GM18861 (cell line): ENCODE data around the gene NR1I3.

ENCODE experiments used
- ATAC-seq: cut with Tn5 transposase; IDR thresholded peaks from one replicate; pipeline ENCODE4 v1.9.1; 2021; ENCODE audit not compliant: unreplicated experiment

The NR1I3 gene

DNA sequence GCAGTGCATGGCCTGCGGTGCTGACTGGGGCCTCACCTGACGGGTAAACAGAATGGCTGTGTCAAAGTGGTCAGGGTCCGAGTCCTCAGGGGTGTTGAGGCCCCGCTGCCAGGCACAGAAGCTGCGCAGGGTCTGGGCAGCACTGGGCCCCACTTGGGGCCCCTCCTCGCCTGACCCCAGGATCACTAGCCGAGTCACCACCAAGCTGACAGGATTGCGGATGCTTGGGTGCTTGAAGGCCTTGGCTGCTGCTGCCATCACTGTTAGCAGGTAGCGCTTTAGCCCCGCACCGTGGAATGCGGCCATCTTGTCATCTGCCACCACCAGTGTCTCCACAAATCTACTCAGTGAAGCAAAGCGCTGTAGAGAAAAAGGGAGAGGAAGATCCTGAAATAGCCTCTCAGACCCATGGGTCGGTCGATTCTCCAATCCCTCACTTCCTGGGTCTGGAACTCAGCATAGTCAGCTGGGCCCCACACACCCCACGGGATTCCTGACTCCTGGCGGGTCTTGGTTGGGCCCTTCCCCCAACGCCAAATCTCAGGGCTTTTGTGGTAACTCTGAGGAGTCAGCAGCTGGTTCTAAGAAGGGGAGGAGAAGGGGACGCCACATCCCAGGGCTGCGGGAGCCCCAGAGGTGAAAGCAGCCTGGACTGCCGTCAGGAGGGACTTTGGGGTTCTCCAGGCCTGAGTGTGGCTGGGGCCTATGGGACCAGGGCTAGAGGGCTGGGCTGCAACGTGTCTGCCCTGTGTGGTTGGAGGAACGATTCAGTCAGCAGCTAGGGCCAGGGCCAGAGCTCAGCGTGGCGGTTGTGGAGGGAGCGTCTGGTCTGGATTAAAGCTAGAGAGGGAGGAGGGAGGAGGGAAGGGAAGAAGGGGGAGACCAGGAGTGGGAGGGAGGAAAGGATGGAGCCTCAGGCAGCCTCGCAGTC lies 41.2 kb downstream of the NR1I3 start:
- no peak for ATAC-seq

DNA sequence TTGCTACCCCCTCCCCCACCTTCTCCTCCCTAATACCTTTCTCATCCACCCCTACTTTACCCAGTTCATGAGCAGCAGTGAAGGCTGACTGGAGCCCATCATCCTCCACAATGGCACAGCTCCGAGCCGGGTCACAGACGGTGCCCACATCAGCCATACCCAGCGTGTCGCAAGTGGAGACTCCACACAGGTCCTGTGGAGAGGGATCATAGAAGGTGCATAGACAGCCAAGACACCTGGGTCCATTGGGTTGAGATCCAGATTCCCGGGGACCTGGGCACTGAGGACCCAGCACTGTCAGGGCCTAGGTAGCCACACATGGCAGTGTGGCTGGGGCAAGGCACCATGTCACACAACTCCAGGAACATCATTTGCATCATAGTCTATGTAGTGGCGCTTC lies 41.9 kb downstream of the NR1I3 start:
- no peak for ATAC-seq

DNA sequence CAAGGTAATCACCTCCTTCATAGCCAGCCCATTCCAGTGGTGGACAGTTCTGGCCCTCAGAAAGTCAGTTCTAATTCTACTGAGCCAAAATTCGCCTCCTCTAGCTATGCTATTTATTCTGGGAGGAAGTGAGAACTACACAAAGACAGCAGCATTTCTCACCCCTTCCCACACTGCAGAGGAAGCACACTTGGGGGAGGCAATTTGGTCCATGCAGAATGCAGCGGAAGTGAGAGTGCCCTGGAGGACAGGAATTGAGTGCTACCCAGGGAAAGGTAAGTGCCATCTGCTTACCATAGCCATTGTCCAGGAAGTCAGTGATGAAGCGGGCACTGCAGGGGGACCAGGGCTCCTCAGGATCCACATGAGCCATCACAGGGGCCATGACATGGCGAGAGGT lies 42.8 kb downstream of the NR1I3 start:
- no peak for ATAC-seq

DNA sequence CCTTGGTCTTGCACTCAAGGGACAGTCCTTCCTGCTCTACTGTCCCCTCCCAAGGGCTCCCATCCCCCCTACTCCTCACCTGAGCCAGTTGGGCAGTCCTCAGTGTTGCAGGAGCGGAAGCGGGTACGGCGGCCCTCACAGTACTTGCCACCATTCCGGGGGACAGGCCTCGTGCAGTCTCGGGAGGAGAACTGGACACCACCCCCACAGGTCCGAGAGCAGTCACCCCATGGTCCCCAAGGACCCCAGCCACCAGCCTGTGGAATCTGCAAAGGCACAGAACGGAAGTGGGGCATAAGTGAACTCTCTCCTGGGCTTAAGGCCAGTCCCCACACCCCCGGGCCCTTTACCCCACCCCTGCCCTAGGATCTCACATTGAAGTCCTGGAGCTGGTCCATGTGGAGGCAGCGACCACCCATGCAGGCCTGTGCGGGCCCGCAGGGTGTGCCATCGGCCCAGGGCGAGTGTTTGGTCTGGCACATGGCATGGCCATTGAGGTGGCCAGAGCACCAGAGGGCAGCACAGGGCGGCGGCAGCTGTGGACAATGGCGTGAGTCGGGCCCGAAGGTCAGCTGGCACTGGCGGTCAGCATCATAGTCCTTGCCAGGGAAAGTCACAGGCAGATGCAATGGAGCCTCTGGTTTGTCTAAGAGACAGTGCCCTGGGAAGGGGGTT lies 44.3 kb downstream of the NR1I3 start:
- no peak for ATAC-seq

DNA sequence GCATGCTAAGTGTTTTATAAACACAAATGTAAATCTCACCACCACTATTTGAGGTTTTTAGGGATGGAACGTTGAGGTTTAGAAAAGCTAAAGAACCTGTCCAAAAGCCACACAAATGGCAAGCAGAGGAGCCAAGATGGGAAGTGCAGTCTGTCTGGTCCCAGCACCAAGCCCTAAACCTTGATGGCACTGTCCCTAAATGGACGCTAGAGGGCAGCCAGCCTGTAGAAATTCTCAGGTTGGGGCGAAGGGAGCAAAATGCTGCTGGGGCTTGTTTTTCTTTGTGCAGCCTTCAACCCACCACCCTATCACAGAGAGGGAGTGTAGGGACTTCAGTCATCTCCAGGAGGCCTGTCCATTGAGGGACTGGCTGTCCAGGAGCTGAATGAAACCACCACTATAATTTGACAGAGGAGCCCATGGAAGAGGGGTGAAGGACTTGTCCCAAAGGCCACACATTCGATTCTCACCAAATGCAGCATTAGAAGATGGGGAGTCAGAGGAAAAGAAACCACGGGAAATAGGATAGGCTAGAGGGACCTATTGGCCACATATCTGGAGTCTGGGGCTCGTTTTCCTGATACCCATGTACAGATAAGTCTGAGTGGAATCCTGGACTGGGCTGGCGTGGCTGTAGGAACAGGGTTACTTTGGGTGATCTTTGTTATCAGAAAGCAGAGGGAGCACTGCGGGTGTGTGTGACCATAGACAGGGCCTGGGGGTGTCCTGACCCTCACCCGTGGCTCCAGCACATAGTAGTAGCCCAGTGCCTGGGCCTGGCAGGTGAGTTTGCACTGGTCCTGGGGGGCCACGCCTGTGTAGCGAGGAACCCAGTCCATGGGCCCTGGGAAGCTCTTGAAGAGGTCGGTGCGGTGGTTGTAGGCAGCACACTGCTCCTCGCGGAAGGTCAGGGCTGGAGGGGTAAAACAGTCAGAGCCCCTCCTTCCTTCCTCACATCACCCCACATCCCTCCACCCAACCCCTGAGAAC lies 45.2 kb downstream of the NR1I3 start:
- peak; percentile 50 for ATAC-seq

DNA sequence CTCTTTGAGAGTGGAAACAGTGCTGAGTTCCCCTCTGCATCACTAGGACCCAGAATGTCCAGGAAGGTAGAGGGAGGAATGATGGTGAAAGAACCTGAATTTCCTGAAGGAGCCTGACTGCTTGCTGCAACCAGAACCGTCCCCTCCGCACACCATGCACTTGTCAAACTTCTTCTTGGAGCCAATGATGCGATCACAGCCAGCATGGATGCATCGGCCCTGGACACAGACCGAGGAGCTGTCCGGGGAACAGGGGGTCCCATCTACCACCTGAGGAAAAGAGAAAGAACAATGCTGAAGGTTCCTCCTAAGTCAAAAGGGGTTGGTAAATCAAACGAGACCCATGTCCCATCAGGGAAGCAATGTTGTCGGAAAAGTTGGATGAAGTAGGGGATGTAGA lies 46.0 kb downstream of the NR1I3 start:
- no peak for ATAC-seq

DNA sequence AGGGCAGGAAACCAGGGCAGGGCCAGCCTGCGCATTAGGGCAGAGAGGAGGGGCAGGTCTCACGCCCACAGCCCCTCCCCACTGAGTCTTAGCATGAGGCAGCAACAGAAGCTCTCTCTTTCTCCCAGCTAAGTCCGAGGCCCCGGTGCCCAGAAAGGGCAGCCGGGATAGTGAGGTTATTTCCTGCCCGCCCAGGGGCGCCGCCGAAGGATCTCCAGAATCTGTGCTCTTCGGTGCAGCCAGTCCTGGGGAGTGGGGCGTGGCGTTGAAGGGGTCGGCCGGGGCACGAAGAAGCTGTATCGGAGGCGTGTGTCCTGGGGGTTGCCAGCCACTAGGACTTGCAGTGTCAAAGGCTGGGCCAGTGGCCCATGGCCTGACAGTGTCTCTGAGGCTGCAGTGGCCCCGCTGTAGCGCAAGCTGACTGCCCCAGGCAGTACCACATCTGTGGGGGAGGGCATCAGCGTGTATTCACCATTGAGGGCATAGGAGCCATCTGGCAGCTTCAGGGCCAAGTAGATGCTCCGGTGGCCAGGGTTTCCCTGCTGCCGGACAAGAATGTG lies 47.0 kb downstream of the NR1I3 start:
- ATAC-seq = no peak

DNA sequence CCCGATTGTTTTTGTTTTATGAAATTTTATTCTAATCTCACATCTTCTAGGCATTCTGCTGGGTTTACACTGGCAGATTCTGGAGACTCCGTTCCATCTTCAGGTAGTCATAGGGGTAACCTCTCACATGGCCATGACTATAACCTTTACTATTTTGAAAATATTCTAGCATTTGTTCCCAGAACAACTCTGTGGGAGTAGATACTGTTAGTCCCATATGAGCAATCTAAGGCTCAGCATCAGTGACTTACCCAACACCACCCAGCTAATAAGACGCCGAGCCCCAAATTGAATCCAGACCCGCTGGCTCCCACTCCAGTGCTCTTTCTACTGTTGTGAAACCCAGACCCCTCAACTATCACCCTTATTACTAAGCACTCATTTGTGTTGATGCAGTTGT lies 49.0 kb downstream of the NR1I3 start:
- no peak for ATAC-seq

DNA sequence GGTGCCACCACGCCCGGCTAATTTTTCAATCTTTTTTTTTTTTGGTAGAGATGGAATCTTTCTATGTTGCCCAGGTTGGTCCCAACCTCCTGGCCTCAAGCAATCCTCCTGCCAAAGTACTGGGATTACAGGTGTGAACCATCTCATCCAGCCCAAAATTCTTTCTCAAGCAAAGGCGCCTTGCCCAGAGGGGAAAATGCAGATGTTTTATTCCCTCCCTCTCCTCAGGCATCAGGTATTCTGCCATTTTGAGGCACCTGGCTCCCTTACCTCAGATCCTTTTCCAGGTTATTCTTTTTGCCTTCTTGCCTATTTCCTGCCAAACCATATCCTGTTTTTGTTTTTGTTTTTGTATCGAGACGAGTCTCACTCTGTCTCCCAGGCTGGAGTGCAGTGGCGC lies 49.6 kb downstream of the NR1I3 start:
- ATAC-seq = no peak

DNA sequence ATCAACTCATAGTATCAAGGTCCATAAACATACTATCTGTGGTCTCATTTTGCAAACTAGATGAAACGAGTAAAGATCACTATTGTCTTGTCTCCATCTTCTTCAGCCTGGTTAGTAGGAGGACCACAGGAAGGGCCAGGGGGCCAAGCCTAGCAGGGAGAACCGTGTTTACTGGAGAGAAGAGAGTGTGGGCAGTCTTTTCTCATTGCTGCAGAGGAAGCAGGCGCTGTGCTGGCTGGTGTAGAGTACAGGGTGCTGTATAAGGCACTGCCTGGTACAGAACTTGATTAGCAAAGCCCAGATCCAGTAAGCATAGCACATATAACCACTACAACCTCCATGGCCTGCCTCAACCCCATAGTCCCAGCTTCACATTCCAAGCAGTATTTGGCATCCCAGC lies 50.7 kb downstream of the NR1I3 start:
- no peak for ATAC-seq

DNA sequence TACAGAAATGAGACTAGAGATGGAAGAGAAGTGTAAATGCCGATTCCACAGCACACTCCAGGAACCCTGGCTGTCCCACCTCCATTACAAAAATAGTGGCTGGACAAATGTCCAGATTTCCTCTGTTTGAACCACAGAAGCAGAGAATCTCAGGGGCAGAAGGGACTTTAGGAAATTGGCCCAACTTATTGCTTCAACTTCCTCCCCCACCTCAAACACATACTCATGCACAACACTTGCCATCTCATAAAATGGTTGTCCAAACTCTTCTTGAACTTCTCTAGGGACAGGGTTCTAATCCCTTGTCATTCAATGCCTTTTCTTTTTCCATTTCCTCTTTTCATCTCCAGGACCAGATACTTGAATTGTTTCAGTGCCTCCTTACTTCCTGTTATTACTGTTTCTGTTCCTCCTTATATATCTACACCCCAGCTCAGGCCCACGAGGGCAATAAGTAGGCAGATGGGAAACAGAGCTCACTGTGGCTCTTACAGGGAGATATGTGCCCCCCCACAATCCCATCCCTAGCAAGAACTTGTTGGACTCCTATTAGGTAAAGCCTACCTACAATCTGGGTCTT lies 52.2 kb downstream of the NR1I3 start:
- ATAC-seq = peak; percentile 27

DNA sequence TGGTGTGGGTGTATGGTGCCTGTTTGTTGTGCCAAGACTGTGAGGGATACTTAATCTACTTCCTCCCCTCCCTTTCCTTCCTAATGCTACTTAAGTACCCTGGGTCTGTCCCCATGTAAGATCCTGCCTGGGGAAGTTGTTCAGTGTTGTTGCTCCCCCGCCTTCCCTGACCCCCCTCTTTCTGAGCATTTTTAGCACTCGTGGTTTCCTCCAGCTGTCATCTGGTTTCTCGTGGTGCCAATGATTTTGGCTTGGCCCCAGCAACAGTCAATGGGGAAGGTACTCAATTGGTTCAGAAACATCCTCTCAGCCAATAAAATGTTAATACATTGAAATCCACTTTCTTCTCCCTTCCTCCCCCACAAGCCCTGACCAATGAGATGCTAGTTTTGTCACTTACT lies 52.7 kb downstream of the NR1I3 start:
- peak; percentile 74 for ATAC-seq

DNA sequence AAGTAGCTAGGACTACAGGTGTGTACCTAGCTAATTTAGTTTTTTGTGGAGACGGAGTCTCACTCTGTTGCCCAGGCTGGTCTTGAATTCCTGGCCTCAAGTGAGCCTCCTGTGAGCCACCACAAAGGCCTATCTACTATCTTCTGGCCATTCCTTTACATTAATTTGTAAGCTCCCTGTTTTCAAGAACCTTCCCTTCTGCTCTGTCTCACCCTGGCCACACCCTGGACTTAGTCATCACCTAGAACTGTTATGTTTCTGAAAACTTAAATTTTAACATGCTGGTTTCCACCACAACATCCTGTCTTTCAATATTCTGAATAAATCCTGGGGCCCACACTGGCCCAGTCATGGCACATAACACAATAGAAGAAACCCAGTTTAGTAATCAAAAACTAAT lies 55.8 kb downstream of the NR1I3 start:
- peak; percentile 46 for ATAC-seq

DNA sequence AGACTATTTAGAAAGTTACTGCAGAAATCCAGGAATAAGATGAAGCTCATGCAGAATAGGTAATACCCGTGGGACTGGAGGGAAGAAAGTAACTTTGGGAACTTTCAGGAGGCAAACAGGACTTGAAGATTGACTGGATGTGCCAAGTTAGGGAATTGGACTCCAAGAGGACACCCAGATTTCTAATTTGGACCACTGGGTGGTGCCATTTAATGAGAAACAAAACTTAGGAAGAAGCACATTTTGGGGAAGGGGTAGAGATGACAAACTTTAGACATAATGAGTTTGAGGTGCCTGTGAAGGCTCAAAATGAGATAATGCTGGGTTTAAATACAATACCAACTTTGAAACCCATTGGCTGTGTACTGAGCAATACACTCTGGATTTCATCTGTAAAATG lies 57.4 kb downstream of the NR1I3 start:
- ATAC-seq = no peak

DNA sequence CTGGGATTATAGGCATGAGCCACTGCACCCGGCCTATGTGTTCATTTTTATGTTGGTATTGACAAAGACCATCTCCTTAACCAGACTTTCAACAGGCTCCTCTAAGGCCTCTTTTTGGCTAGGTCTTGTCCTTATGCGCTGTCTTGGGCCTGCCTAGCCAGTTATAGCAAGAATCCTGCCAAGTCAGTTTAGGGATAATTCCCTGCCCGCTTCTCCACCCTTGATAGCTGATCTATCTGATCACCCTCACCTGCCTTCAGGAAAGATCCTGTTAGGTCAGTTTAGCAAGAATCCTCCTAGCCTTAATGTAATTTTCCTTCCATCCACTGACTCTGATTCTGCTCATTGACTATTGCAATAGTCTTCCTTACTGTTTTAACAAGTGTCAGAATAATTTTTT lies 58.3 kb downstream of the NR1I3 start:
- no peak for ATAC-seq
